Transverse colon (tissue), 4 donors: ENCODE measurements around the gene CHMP6.

Source experiments
- CTCF ChIP-seq, 5 experiments: fragments of 200-600 bp in 3 of 5; fragments of 450-650 bp in 2 of 5; sonication (generic) in 3 of 5; IDR thresholded peaks; 1 replicate in 2 of 5; 2 replicates in 3 of 5; pipeline ENCODE4 v1.5.1; 2016 to 2017; ENCODE audit warnings: antibody characterized with exemption in 5 of 5, inconsistent platforms in 3 of 5, mild to moderate bottlenecking in 2 of 5, moderate library complexity in 1 of 5
- POLR2A ChIP-seq: fragments of 450-650 bp; IDR thresholded peaks from one replicate; pipeline ENCODE4 v1.6.1; 2016; ENCODE audit warnings: antibody characterized with exemption, mild to moderate bottlenecking, moderate library complexity
- POLR2AphosphoS5 ChIP-seq, 3 donors: sonication (generic); formaldehyde crosslinking; IDR thresholded peaks; one replicate each; pipeline ENCODE4 v1.6.1; 2016; ENCODE audit warnings: antibody characterized with exemption in 3 of 3

GRCh38 chr17:80955671-80956280, 35.9 kb upstream of the CHMP6 start:
- no peak for TF ChIP-seq CTCF (IDR thresholded peaks at IDR 0.05)
- no peak for TF ChIP-seq POLR2AphosphoS5 (IDR thresholded peaks at IDR 0.05)
- no peak for TF ChIP-seq POLR2A
